ENCODE data around the gene MAB21L4. TPM values are rescaled to one million over a fixed set of nuclear protein-coding genes. Genes with fewer than 3 reads are reported as not detected.
A peak's percentile ranks its signal among the peaks of the same experiment; 100 is the strongest.

Gene MAB21L4
- total RNA-seq, 1 experiment from 2014 or later: not detected

DNA sequence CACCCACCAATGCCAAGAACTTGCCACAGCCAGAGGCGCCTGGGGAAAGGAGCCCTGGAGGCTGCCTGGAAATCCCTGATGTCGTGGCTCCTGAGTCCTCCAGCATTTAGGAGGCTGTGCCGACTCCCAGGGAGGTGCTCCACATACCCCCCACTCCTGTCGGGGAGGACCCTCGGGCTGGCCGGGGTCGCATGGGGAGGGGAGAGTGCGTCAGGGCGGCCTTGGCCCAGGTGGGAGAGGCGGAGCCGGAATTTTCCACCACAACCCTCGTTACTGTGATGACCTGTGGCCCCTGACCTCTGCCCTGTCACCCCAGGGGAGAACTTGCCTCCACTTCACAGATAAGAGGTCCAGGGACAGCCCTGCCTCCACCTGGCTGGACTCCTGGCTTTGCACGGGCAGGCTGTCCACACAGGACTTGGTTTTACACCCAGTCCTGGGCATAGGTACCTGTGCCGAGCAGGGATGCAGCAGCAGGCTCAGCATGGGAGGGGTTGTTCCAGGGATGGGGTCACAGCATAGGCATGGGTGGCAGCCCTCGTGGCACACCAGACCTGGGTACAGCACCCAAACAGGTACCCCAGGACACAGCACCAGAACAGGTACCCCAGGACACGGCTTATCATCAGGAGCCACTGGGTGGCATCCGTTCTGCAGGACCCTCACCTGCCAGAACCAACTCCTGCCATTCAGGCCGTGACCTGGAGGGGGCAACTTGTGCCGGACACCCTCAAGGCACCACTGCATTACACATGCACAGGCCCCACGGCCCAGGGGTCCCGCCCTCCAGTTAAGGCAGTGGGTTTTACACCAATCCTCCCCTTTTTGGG lies 39.6 kb downstream of the MAB21L4 start:
- H3K27ac ChIP-seq (ENCODE audit: low read depth, low read length): no peak overlapping the region
- no TSS peak for BruUV-seq (replicated peaks)
- no peaks in the 10 kb centered on the region for H3K36me3 ChIP-seq (ENCODE audit: control insufficient read depth in 1 of 2, insufficient read depth in 2 of 2, low read length in 2 of 2)
- H3K4me3 ChIP-seq (replicated peaks in 1 of 2; ENCODE audit: low read depth in 1 of 2, low read length in 2 of 2): no peak overlapping the region
- ChIA-PET RAD21 (ENCODE audit: low non-redundant PET in 1 of 2, low total read pairs in 2 of 2, uncharacterized antibody in 2 of 2, unreplicated experiment in 2 of 2) (no interaction called here), POLR2A (no interaction called here), CTCF (no interaction called here)
- no peaks in the 10 kb centered on the region; a peak in 2 of 4 replicates for H3K9me3 ChIP-seq (ENCODE audit: control insufficient read depth in 1 of 2, insufficient read depth in 1 of 2, low read depth in 1 of 2, low read length in 2 of 2)
- no peaks in the 10 kb centered on the region for H3K9me2 ChIP-seq (ENCODE audit: insufficient read depth)
- TF ChIP-seq RAD21 (IDR thresholded peaks at IDR 0.05; ENCODE audit: low read depth): peak; percentile 52
- TF ChIP-seq POLR2AphosphoS5 (IDR thresholded peaks at IDR 0.05; ENCODE audit: low read depth, low read length): no peak
- TF ChIP-seq, protein P1, sequence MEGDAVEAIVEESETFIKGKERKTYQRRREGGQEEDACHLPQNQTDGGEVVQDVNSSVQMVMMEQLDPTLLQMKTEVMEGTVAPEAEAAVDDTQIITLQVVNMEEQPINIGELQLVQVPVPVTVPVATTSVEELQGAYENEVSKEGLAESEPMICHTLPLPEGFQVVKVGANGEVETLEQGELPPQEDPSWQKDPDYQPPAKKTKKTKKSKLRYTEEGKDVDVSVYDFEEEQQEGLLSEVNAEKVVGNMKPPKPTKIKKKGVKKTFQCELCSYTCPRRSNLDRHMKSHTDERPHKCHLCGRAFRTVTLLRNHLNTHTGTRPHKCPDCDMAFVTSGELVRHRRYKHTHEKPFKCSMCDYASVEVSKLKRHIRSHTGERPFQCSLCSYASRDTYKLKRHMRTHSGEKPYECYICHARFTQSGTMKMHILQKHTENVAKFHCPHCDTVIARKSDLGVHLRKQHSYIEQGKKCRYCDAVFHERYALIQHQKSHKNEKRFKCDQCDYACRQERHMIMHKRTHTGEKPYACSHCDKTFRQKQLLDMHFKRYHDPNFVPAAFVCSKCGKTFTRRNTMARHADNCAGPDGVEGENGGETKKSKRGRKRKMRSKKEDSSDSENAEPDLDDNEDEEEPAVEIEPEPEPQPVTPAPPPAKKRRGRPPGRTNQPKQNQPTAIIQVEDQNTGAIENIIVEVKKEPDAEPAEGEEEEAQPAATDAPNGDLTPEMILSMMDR (IDR thresholded peaks at IDR 0.05 in 2 of 3, conservative IDR thresholded peaks at IDR 0.05 in 1 of 3; ENCODE audit: borderline replicate concordance in 1 of 3, insufficient read depth in 1 of 3, low read depth in 2 of 3, low read length in 2 of 3): peak; percentile 39 to 81 (median 40)
- no peaks in the 10 kb centered on the region for H4K20me1 ChIP-seq (ENCODE audit: insufficient read depth)
- intact Hi-C loops (cut with micrococcal nuclease): loop anchor here (10.0 kb wide), 1 partner anchor 218 kb away; no protein-coding TSS in a partner anchor
- no peaks in the 10 kb centered on the region for H3K27me3 ChIP-seq (ENCODE audit: insufficient read depth, low read length)
- H3K4me1 ChIP-seq (ENCODE audit: control insufficient read depth in 1 of 2, insufficient read depth in 2 of 2, low read length in 2 of 2): no peaks in the 10 kb centered on the region
- DNase-seq (ENCODE audit: low read depth, low spot score) (peak; percentile 10), ATAC-seq (peak; percentile 90)
- no peak overlapping the region for H3K9ac ChIP-seq (ENCODE audit: low read length)
- no peak overlapping the region for H3K4me2 ChIP-seq (ENCODE audit: low read length)
- no peaks in the 10 kb centered on the region for H3K79me2 ChIP-seq (ENCODE audit: insufficient read depth, low read length)
- H2AFZ ChIP-seq (ENCODE audit: low read depth, low read length, poor library complexity, severe bottlenecking): no peak overlapping the region

DNA sequence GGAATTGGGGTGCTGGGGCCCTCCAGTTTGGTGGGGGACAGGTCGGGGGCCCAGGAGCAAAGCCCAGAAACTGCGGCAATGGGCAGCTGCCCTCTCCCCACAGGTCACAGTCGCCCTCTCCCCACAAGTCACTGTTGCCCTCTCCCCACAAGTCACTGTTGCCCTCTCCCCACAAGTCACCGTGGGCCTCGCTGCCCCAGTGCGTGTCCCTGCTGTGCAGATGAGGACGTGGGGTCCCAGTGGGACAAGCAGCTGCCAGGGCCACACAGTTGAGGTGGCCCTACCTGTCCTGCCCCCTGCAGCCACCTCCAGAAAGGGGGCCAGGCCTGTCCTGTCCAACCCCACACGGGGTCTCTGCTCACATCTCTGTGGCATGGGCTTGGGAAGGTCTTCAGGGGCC lies 40.3 kb downstream of the MAB21L4 start:
- H4K20me1 ChIP-seq (ENCODE audit: insufficient read depth): no peaks in the 10 kb centered on the region
- BruUV-seq (replicated peaks): no TSS peak
- no peak overlapping the region for H2AFZ ChIP-seq (ENCODE audit: low read depth, low read length, poor library complexity, severe bottlenecking)
- DNase-seq (ENCODE audit: low read depth, low spot score) (no peak), ATAC-seq (no peak)
- RAD21 ChIA-PET (ENCODE audit: low non-redundant PET in 1 of 2, low total read pairs in 2 of 2, uncharacterized antibody in 2 of 2, unreplicated experiment in 2 of 2): no interaction called here
- no peaks in the 10 kb centered on the region for H3K4me1 ChIP-seq (ENCODE audit: control insufficient read depth in 1 of 2, insufficient read depth in 2 of 2, low read length in 2 of 2)
- no peak overlapping the region for H3K4me3 ChIP-seq (replicated peaks in 1 of 2; ENCODE audit: low read depth in 1 of 2, low read length in 2 of 2)
- POLR2A ChIA-PET: no interaction called here
- H3K9me3 ChIP-seq (ENCODE audit: control insufficient read depth in 1 of 2, insufficient read depth in 1 of 2, low read depth in 1 of 2, low read length in 2 of 2): no peaks in the 10 kb centered on the region; a peak in 2 of 4 replicates
- TF ChIP-seq JUND (IDR thresholded peaks at IDR 0.05) (no peak), EZH2 (IDR thresholded peaks at IDR 0.05) (no peak), YY1 (IDR thresholded peaks at IDR 0.05; ENCODE audit: extremely low read depth, insufficient replicate concordance, low read depth, low read length) (no peak), EZH2phosphoT487 (IDR thresholded peaks at IDR 0.05; ENCODE audit: borderline replicate concordance) (no peak)
- TF ChIP-seq, protein P2, sequence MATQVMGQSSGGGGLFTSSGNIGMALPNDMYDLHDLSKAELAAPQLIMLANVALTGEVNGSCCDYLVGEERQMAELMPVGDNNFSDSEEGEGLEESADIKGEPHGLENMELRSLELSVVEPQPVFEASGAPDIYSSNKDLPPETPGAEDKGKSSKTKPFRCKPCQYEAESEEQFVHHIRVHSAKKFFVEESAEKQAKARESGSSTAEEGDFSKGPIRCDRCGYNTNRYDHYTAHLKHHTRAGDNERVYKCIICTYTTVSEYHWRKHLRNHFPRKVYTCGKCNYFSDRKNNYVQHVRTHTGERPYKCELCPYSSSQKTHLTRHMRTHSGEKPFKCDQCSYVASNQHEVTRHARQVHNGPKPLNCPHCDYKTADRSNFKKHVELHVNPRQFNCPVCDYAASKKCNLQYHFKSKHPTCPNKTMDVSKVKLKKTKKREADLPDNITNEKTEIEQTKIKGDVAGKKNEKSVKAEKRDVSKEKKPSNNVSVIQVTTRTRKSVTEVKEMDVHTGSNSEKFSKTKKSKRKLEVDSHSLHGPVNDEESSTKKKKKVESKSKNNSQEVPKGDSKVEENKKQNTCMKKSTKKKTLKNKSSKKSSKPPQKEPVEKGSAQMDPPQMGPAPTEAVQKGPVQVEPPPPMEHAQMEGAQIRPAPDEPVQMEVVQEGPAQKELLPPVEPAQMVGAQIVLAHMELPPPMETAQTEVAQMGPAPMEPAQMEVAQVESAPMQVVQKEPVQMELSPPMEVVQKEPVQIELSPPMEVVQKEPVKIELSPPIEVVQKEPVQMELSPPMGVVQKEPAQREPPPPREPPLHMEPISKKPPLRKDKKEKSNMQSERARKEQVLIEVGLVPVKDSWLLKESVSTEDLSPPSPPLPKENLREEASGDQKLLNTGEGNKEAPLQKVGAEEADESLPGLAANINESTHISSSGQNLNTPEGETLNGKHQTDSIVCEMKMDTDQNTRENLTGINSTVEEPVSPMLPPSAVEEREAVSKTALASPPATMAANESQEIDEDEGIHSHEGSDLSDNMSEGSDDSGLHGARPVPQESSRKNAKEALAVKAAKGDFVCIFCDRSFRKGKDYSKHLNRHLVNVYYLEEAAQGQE (IDR thresholded peaks at IDR 0.05; ENCODE audit: low read depth): no peak
- TF ChIP-seq, protein P1 (IDR thresholded peaks at IDR 0.05 in 2 of 3, conservative IDR thresholded peaks at IDR 0.05 in 1 of 3; ENCODE audit: borderline replicate concordance in 1 of 3, insufficient read depth in 1 of 3, low read depth in 2 of 3, low read length in 2 of 3): no peak
- no peaks in the 10 kb centered on the region for H3K27me3 ChIP-seq (ENCODE audit: insufficient read depth, low read length)
- H3K36me3 ChIP-seq (ENCODE audit: control insufficient read depth in 1 of 2, insufficient read depth in 2 of 2, low read length in 2 of 2): no peaks in the 10 kb centered on the region
- no peak overlapping the region for H3K9ac ChIP-seq (ENCODE audit: low read length)
- no peaks in the 10 kb centered on the region for H3K79me2 ChIP-seq (ENCODE audit: insufficient read depth, low read length)
- intact Hi-C loops (cut with micrococcal nuclease): loop anchor here (10.0 kb wide), 1 partner anchor 219 kb away; no protein-coding TSS in a partner anchor
- CTCF ChIA-PET: no interaction called here
- H3K27ac ChIP-seq (ENCODE audit: low read depth, low read length): no peak overlapping the region
- no peaks in the 10 kb centered on the region for H3K9me2 ChIP-seq (ENCODE audit: insufficient read depth)
- H3K4me2 ChIP-seq (ENCODE audit: low read length): no peak overlapping the region
